ENCODE results near the gene FBXL7.

GRCh38 chr5:15601853-15602252, 101.9 kb downstream of the FBXL7 start:
- no peak for TF ChIP-seq BACH2 (CRISPR knock-in tag; IDR thresholded peaks at IDR 0.05; ENCODE audit: borderline replicate concordance)
- no peak for TF ChIP-seq RARB (CRISPR knock-in tag; IDR thresholded peaks at IDR 0.05)
- no peak for TF ChIP-seq ZC3H10 (CRISPR knock-in tag; IDR thresholded peaks at IDR 0.05)
- TF ChIP-seq, protein P1, sequence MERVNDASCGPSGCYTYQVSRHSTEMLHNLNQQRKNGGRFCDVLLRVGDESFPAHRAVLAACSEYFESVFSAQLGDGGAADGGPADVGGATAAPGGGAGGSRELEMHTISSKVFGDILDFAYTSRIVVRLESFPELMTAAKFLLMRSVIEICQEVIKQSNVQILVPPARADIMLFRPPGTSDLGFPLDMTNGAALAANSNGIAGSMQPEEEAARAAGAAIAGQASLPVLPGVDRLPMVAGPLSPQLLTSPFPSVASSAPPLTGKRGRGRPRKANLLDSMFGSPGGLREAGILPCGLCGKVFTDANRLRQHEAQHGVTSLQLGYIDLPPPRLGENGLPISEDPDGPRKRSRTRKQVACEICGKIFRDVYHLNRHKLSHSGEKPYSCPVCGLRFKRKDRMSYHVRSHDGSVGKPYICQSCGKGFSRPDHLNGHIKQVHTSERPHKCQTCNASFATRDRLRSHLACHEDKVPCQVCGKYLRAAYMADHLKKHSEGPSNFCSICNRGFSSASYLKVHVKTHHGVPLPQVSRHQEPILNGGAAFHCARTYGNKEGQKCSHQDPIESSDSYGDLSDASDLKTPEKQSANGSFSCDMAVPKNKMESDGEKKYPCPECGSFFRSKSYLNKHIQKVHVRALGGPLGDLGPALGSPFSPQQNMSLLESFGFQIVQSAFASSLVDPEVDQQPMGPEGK (CRISPR knock-in tag; IDR thresholded peaks at IDR 0.05; ENCODE audit: borderline replicate concordance) = no peak
- TF ChIP-seq PPARA (CRISPR knock-in tag; IDR thresholded peaks at IDR 0.05; ENCODE audit: borderline replicate concordance) = no peak
- TF ChIP-seq SNAI2 (CRISPR knock-in tag; IDR thresholded peaks at IDR 0.05) = no peak
- TF ChIP-seq ZNF70 (CRISPR knock-in tag; IDR thresholded peaks at IDR 0.05) = no peak
- TF ChIP-seq ZFP3 (CRISPR knock-in tag; IDR thresholded peaks at IDR 0.05) = no peak
- TF ChIP-seq CSDC2 (CRISPR knock-in tag; IDR thresholded peaks at IDR 0.05) = no peak
- TF ChIP-seq, protein P2, sequence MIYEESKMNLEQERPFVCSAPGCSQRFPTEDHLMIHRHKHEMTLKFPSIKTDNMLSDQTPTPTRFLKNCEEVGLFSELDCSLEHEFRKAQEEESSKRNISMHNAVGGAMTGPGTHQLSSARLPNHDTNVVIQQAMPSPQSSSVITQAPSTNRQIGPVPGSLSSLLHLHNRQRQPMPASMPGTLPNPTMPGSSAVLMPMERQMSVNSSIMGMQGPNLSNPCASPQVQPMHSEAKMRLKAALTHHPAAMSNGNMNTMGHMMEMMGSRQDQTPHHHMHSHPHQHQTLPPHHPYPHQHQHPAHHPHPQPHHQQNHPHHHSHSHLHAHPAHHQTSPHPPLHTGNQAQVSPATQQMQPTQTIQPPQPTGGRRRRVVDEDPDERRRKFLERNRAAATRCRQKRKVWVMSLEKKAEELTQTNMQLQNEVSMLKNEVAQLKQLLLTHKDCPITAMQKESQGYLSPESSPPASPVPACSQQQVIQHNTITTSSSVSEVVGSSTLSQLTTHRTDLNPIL (CRISPR knock-in tag; IDR thresholded peaks at IDR 0.05; ENCODE audit: low read depth) = no peak
